Gastroesophageal sphincter (tissue), 4 donors: ENCODE measurements around the gene PDCL2. TPM values are rescaled to one million over a fixed set of nuclear protein-coding genes. Genes with fewer than 3 reads are reported as not detected.

Source experiments
- ATAC-seq: fragments of 150-250 bp; one replicate; pipeline ENCODE4 v1.9.1; 2016; ENCODE audit warnings: mild to moderate bottlenecking, moderate library complexity
- H3K27ac ChIP-seq, 4 donors: fragments of 200-600 bp; sonication (generic) in 3 of 4; 1 replicate in 3 of 4; 2 replicates in 1 of 4; pipeline ENCODE4 v1.5.1; 2016 to 2019
- H3K27me3 ChIP-seq: fragments of 200-600 bp; sonication (generic); one replicate; pipeline ENCODE4 v1.5.1; 2019
- H3K36me3 ChIP-seq, 2 donors: fragments of 200-600 bp; sonication (generic); one replicate each; pipeline ENCODE4 v1.5.1; 2019; ENCODE audit warnings: control low read depth in 1 of 2
- H3K4me1 ChIP-seq, 3 donors: fragments of 200-600 bp; sonication (generic); 1 replicate in 2 of 3; 2 replicates in 1 of 3; pipeline ENCODE4 v1.5.1; 2016 to 2019; ENCODE audit warnings: control low read depth in 2 of 3
- H3K4me3 ChIP-seq, 2 donors: fragments of 200-600 bp; sonication (generic); one replicate each; pipeline ENCODE4 v1.5.1; 2019; ENCODE audit warnings: mild to moderate bottlenecking in 1 of 2, moderate library complexity in 1 of 2
- H3K9me3 ChIP-seq, 3 donors: fragments of 200-600 bp; sonication (generic); one replicate each; pipeline ENCODE4 v1.5.1; 2017 to 2019; ENCODE audit warnings: control low read depth in 2 of 3
- EP300 ChIP-seq: sonication (generic); formaldehyde crosslinking; IDR thresholded peaks from one replicate; pipeline ENCODE4 v1.6.1; 2017; ENCODE audit warnings: antibody characterized with exemption, mild to moderate bottlenecking
- POLR2A ChIP-seq, 2 donors: fragments of 450-650 bp; IDR thresholded peaks; one replicate each; pipeline ENCODE4 v1.6.1; 2017; ENCODE audit warnings: antibody characterized with exemption in 2 of 2, mild to moderate bottlenecking in 2 of 2, moderate library complexity in 1 of 2
- POLR2AphosphoS5 ChIP-seq: sonication (generic); formaldehyde crosslinking; IDR thresholded peaks from one replicate; pipeline ENCODE4 v1.6.1; 2017; ENCODE audit warnings: antibody characterized with exemption
- WGBS, 2 donors: methylation state at CpG; one replicate each; pipeline ENCODE4 v1.1.5; 2018; ENCODE audit warnings: low coverage in 1 of 2; 5-methylcytosine and 5-hydroxymethylcytosine counted together
- total RNA-seq, 4 donors: library from RNA; depleted of rRNA; stranded (reverse); fragments of >200 nt; gene quantifications; one replicate each; pipeline ENCODE4 v1.1.0, GENCODE V29; 2016
- TF ChIP-seq, protein P1 (sequence below), 4 experiments: fragments of 200-600 bp in 2 of 4; fragments of 450-650 bp in 2 of 4; sonication (generic) in 1 of 4; IDR thresholded peaks; one replicate each; pipeline ENCODE4 v1.5.1; 2017 to 2019; ENCODE audit warnings: antibody characterized with exemption in 4 of 4, mild to moderate bottlenecking in 2 of 4, moderate library complexity in 2 of 4

Gene PDCL2
- total RNA-seq, 4 donors from 2014 or later = not detected

DNA sequence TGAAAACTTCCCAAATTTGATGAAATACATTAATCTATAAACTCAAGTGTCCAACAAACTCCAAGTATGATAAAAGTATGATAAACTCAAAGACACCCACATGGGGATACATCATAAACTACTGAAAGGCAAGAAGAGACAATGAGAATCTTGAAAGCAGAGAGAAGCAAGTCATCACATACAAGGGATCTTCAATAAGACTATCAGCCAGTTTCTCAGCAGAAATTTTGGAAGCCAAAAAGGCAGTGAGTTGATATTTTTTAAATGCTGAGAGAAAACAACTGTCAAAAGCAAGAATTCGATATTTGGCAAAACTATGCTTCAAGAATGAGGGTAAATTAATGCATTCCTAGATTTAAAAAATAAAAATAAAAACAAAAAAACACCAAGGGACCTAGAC, 16.5 kb downstream of the PDCL2 start:
- no peak for TF ChIP-seq POLR2A (IDR thresholded peaks at IDR 0.05)
- TF ChIP-seq, protein P1, sequence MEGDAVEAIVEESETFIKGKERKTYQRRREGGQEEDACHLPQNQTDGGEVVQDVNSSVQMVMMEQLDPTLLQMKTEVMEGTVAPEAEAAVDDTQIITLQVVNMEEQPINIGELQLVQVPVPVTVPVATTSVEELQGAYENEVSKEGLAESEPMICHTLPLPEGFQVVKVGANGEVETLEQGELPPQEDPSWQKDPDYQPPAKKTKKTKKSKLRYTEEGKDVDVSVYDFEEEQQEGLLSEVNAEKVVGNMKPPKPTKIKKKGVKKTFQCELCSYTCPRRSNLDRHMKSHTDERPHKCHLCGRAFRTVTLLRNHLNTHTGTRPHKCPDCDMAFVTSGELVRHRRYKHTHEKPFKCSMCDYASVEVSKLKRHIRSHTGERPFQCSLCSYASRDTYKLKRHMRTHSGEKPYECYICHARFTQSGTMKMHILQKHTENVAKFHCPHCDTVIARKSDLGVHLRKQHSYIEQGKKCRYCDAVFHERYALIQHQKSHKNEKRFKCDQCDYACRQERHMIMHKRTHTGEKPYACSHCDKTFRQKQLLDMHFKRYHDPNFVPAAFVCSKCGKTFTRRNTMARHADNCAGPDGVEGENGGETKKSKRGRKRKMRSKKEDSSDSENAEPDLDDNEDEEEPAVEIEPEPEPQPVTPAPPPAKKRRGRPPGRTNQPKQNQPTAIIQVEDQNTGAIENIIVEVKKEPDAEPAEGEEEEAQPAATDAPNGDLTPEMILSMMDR (IDR thresholded peaks at IDR 0.05) = no peak
- no peak for TF ChIP-seq POLR2AphosphoS5
- TF ChIP-seq EP300 = no peak
- H3K9me3 ChIP-seq = peaks cover 0 to 35% (median 0%) of the 10 kb centered on the region in 3 donors
- no peaks in the 10 kb centered on the region for H3K27me3 ChIP-seq
- H3K4me1 ChIP-seq = no peaks in the 10 kb centered on the region
- 78 to 100% methylated on average over 1 of the region's 1 CpG for WGBS, 2 donors
- ATAC-seq = no peak
- no peaks in the 10 kb centered on the region for H3K36me3 ChIP-seq
- H3K4me3 ChIP-seq = no peak overlapping the region
- H3K27ac ChIP-seq = no peak overlapping the region

DNA sequence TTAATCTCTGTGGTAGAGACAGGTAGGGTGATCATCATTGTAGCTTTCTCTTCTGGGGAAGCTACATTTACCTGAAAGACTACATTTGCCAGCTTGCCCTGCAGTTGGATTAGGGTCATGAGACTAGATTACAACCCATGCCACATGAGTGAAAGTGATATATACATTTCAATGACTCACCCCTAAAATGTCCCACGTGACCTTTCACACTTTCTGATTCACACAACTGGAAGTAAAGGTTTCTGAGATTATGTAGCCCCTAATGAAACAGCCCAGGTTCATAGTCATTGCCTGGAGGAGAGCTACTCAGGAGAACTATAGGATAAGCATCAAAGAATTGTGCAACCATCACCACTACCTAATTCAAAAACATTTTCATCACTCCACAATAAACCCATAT, 17.8 kb downstream of the PDCL2 start:
- no peaks in the 10 kb centered on the region for H3K4me1 ChIP-seq
- no peak overlapping the region for H3K27ac ChIP-seq
- peaks cover 0 to 35% (median 0%) of the 10 kb centered on the region in 3 donors for H3K9me3 ChIP-seq
- ATAC-seq = no peak
- H3K4me3 ChIP-seq = no peak overlapping the region
- H3K27me3 ChIP-seq = no peaks in the 10 kb centered on the region
- H3K36me3 ChIP-seq = no peaks in the 10 kb centered on the region
- 78 to 100% methylated on average over 1 of the region's 1 CpG for WGBS, 2 donors
- TF ChIP-seq EP300 = no peak

DNA sequence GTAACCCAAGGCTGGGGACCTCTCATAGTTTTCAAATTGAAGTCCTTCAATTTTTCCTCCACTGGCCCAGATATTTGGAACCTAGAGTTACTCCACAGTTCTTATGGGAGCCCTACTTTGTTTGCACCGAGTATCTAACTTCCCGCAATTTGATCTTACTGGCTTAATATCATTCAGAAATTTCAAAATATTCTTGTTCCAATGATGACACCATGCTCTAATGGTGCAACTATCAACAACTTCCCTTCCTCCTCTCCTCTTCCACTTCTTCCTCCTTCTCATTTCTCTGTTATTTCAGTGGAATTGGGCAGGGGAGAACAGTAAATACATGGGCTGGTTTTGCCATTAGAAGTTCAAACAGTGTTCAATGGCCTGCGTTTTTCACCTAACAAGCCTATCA, 20.2 kb downstream of the PDCL2 start:
- H3K4me1 ChIP-seq = no peaks in the 10 kb centered on the region
- no peak for ATAC-seq
- peaks cover 0 to 26% (median 0%) of the 10 kb centered on the region in 3 donors for H3K9me3 ChIP-seq
- WGBS, 2 donors = 75 to 88% methylated on average over 2 to 3 of the region's 3 CpGs
- no peaks in the 10 kb centered on the region for H3K36me3 ChIP-seq
- TF ChIP-seq, protein P1 (IDR thresholded peaks at IDR 0.05) = no peak
- no peak for TF ChIP-seq POLR2AphosphoS5
- no peak for TF ChIP-seq POLR2A (IDR thresholded peaks at IDR 0.05)
- no peak for TF ChIP-seq EP300
- no peak overlapping the region for H3K27ac ChIP-seq
- H3K4me3 ChIP-seq = no peak overlapping the region
- no peaks in the 10 kb centered on the region for H3K27me3 ChIP-seq

DNA sequence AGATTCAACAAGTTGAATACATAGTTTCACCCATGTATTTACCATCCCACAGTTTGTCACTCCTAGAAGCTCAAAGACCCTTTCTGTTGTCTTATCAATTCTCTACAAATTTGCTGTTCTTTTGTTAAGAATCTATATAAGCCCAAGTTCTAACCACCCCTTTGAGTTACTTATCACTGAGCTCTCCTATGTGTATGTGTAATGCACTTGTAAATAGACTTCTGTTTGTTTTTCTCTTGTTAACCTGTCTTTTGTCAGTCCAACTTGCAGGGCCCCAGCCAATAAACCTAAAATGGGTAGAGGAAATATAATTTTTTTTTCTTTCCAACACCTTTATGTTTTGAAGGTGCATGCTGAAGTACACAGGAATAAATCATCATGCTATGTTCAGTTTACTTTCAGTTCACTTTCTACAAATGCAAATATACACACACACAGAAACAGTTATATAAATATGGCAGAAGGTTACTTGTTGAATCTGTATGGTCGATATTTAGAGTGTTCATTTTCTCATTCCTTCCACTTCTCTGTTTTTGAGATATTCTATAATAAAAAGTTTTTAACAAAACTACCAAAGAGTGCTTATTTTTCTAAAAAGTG, 23.0 kb downstream of the PDCL2 start:
- TF ChIP-seq, protein P1 (IDR thresholded peaks at IDR 0.05) = no peak
- no peak for TF ChIP-seq POLR2A (IDR thresholded peaks at IDR 0.05)
- no peak for TF ChIP-seq POLR2AphosphoS5
- no peak for TF ChIP-seq EP300
- H3K9me3 ChIP-seq = peaks cover 0 to 5% (median 0%) of the 10 kb centered on the region in 3 donors
- no peak for ATAC-seq
- no peaks in the 10 kb centered on the region for H3K4me1 ChIP-seq
- H3K4me3 ChIP-seq = no peak overlapping the region
- H3K36me3 ChIP-seq = no peaks in the 10 kb centered on the region
- WGBS, 2 donors = 100% methylated on average over 1 of the region's 1 CpG
- H3K27me3 ChIP-seq = no peaks in the 10 kb centered on the region
- no peak overlapping the region for H3K27ac ChIP-seq

DNA sequence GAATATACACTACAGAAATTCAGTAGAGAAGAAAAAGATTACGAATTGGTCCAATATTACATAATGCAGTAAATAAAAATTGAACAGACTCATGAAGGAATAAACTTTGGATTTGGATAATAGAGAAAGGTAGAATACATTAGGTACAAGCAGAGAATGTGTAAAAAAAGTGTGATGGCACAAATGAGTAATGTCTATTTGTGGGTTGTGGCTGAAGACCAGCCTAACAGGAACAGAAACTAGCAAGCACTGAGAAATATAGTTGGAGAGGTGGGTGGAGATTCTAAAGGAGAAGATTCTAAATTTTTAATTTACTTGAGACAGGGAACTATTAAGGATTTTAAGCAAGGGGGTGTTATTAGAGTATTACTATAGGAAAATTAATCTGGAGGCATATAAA, 30.2 kb downstream of the PDCL2 start:
- no peaks in the 10 kb centered on the region for H3K9me3 ChIP-seq
- H3K27me3 ChIP-seq = no peaks in the 10 kb centered on the region
- no peak for ATAC-seq
- no peak overlapping the region for H3K27ac ChIP-seq
- 89 to 90% methylated on average over 1 of the region's 1 CpG for WGBS, 2 donors
- no peaks in the 10 kb centered on the region for H3K36me3 ChIP-seq
- no peak overlapping the region for H3K4me3 ChIP-seq
- H3K4me1 ChIP-seq = no peaks in the 10 kb centered on the region
- TF ChIP-seq EP300 = no peak
- TF ChIP-seq, protein P1 (IDR thresholded peaks at IDR 0.05) = no peak
- no peak for TF ChIP-seq POLR2A (IDR thresholded peaks at IDR 0.05)
- no peak for TF ChIP-seq POLR2AphosphoS5
